ENCODE results near the gene CLEC1B. TPM values are rescaled to one million over a fixed set of nuclear protein-coding genes. Genes with fewer than 3 reads are reported as not detected.
"Not testable (repeated sequence)": the region's sequence is repeated elsewhere in the genome, so short reads cannot be mapped to it uniquely, and the experiment has no call there.

CLEC1B gene
- not detected in 2 replicates for total RNA-seq (2014; rRNA removed; shearing (Covaris generic))

DNA sequence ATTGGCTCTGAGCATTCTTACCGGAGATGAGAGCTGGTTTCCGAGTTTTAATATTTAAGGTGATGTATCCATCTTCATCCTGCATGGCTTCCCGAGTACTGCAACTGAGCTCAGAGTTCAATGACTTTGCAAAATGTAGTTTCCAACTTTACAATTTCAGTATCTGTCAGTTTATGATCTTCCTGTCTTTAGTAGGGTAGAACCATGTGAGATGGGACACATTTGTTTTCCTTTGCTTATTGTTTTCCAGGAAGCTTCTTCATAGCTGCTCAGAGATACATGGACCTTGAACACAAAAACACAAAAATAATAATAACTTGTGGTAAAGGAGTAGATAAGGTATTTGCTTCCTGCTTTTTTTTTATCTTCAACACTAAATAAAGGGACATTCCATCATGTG, at the start of gene CLEC1B:
Gene CLEC1B (minus strand): TSS at position 106 of the 400 bp plus-strand sequence. CDS start 21 bp downstream, at position 85.
- H3K36me3 ChIP-seq (replicated peaks; ENCODE audit: control insufficient read depth, insufficient read depth, low read length) = no peaks in the 10 kb centered on the region
- no peak within 1 kb of the TSS for H3K4me3 ChIP-seq (ENCODE audit: insufficient read depth, low read depth, low read length)

DNA sequence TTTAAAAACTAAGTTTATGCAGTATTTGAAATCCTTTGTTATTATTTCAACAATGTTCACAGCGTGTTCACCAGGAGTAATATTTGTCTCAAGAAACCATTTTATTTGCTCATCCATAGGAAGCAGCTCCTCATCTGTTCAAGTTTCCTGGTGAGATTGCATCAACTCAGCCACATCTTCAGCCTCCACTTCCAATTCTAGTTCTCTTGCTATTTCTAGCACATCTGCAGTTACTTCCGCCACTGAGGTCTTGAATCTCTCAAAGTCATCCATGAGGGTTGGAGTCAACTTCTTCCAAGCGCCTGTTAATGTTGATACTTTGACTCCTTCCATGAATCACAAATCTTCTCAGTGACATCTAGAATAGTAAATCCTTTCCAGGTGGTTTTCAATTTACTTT, 49.6 kb upstream of the CLEC1B start:
- no peak overlapping the region for H3K4me3 ChIP-seq (ENCODE audit: insufficient read depth, low read depth, low read length)
- no peaks in the 10 kb centered on the region for H3K36me3 ChIP-seq (replicated peaks; ENCODE audit: control insufficient read depth, insufficient read depth, low read length)
- H3K27me3 ChIP-seq (ENCODE audit: control insufficient read depth, insufficient read depth, low read length) = no peaks in the 10 kb centered on the region
- no peak for DNase-seq

More for the DNA sequence above, at the start of gene CLEC1B:
- no peak for DNase-seq
- H3K27me3 ChIP-seq (ENCODE audit: control insufficient read depth, insufficient read depth, low read length) = no peaks in the 10 kb centered on the region

DNA sequence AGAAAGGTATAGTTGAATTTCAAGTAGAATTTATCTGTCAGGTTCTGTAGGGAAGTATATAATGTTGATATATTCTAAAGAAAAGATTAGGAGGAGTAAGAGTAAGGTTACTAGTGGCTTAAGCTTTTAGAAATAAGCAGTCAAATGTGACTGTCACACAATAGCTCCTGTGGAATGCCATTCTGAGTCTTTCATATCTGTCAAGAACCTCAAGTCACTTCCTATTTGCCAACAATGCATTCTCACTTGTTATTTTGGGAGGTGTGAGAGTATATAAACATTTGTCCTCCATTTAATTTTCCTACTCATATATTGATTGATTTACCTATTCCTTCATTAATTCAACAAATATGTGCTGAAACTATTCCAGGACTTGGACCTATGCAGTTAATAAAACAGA, 43.2 kb upstream of the CLEC1B start:
- Histone ChIP-seq H3K36me3 (replicated peaks; ENCODE audit: control insufficient read depth, insufficient read depth, low read length) (no peaks in the 10 kb centered on the region), H3K4me3 (ENCODE audit: insufficient read depth, low read depth, low read length) (no peak overlapping the region), H3K27me3 (ENCODE audit: control insufficient read depth, insufficient read depth, low read length) (no peaks in the 10 kb centered on the region)
- DNase-seq = no peak

DNA sequence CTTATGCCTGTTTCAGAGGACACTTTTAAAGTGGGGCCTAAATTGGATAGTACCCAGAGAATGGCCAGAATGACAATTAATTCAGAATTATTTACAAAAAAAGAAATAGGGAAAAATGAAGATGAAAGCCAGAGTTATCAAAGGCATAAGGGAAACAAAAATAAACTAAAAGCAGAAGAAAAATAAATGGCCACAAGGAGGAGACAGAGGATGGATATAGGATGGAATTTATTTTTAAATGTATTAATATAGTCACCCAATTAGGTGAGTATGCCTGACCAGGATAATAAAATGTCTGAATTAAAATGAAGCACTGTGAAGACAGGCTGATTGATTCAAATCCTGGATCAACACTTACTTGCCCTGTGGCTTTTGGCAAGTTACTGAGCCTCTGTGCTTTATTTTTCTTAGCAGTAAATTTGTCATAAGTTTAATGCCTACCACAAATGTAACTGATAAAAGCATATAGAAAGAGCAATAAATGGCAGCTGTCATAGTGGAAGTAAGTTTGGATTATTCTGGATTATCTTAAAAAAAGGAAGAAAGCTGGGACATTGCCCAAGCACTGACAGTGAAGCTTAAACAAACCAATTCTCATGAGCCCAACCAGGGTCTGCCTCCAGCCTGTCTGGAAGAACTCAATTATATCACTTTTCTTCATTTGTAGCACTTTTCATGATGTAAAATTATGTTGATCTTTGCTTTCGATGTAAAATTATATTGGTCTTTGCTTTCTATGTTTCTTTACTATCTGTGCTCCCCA, 35.0 kb upstream of the CLEC1B start:
- H3K4me3 ChIP-seq (ENCODE audit: insufficient read depth, low read depth, low read length) = no peak overlapping the region

DNA sequence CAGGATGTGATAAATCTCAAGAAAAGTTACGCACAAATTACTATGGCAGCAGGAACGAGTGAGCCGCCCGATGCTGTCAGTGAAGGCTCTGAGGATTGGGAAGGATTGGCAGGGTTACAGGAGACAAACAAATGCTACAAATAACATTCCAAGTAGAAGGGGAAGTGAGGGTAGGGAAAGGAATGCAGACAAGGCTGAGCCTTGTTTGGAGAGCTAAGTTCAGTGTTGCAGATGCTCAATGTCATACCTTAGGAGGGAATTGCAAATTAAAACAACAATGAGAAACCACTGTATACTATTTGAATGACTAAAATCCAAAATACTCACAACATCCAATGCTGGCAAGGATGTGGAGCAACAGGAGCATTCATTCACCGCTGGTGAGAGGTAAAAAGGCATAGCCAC, 32.9 kb upstream of the CLEC1B start:
- DNase-seq = peak; percentile 26
- Histone ChIP-seq H3K36me3 (replicated peaks; ENCODE audit: control insufficient read depth, insufficient read depth, low read length) (no peaks in the 10 kb centered on the region), H3K4me3 (ENCODE audit: insufficient read depth, low read depth, low read length) (no peak overlapping the region), H3K27me3 (ENCODE audit: control insufficient read depth, insufficient read depth, low read length) (no peaks in the 10 kb centered on the region)

More for the DNA sequence above, 35.0 kb upstream of the CLEC1B start:
- DNase-seq = no peak
- Histone ChIP-seq H3K27me3 (ENCODE audit: control insufficient read depth, insufficient read depth, low read length) (no peaks in the 10 kb centered on the region), H3K36me3 (replicated peaks; ENCODE audit: control insufficient read depth, insufficient read depth, low read length) (no peaks in the 10 kb centered on the region)

DNA sequence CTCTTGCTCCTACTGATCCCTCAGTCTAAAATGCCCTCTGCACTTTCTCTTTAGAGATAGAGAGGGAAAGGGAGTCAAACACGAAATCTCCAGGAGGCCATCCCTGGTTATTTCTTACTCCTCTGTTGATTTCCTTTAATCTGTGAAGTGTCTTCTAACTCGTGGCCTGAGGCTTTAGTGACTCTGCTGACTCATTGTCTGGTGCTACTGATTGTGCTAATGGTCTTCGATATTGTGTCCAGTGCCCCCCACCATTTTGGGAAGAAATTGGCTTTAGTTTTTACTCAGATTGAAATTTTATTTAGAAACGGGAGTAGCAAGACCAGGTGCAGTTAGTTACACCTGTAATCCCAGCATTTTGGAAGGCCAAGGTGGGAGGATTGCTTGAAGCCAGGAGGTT, 32.4 kb upstream of the CLEC1B start:
- Histone ChIP-seq H3K4me3 (ENCODE audit: insufficient read depth, low read depth, low read length) (no peak overlapping the region), H3K27me3 (ENCODE audit: control insufficient read depth, insufficient read depth, low read length) (no peaks in the 10 kb centered on the region), H3K36me3 (replicated peaks; ENCODE audit: control insufficient read depth, insufficient read depth, low read length) (no peaks in the 10 kb centered on the region)
- no peak for DNase-seq

DNA sequence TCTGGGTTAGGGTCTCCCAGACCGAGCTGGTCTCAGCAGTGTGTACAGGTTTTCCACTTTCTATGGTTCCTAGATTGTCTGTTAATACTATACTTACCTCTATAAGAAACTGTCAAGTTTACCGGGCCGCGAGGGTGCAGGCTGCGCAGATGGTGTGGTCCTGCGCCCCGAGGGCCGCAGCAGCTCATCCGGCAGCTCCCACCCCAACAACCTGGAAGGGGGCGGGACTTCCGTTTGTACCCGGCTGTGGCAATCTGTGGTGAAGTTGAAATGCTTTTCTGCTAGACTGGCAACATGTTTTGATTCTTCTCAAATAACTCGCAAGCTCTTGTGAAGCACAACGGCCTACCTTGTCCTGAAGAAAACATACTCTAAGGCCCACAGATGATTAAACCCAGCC, 31.5 kb upstream of the CLEC1B start, which contains the start of gene CLEC9A:
Gene CLEC9A (plus strand): TSS at position 237 of the 400 bp plus-strand sequence. CDS start 22,006 bp downstream, outside the sequence.
- Histone ChIP-seq H3K4me3 (ENCODE audit: insufficient read depth, low read depth, low read length) (no peak within 1 kb of the TSS), H3K36me3 (replicated peaks; ENCODE audit: control insufficient read depth, insufficient read depth, low read length) (no peaks in the 10 kb centered on the region), H3K27me3 (ENCODE audit: control insufficient read depth, insufficient read depth, low read length) (no peaks in the 10 kb centered on the region)
- no peak for DNase-seq

DNA sequence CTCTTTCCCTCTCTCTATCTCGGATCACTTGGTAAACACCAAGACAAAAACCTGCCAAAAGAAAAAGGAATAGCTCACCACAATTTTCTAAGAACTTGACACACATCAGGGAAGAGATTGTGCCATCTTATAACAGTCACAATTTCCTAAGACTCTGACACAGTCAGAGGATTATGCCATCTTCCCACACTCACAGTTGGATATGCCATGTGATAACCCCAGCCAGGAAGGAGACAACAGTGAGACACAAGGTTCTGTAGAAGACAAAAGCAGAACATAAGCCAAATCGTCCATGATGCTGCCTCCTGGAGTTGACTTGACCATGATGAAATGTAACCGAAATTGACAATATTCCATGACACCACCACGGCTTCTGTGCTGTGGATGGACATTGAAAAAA, 28.8 kb upstream of the CLEC1B start:
- no peaks in the 10 kb centered on the region for H3K27me3 ChIP-seq (ENCODE audit: control insufficient read depth, insufficient read depth, low read length)
- no peak for DNase-seq
- H3K36me3 ChIP-seq (replicated peaks; ENCODE audit: control insufficient read depth, insufficient read depth, low read length) = no peaks in the 10 kb centered on the region
- H3K4me3 ChIP-seq (ENCODE audit: insufficient read depth, low read depth, low read length) = no peak overlapping the region

DNA sequence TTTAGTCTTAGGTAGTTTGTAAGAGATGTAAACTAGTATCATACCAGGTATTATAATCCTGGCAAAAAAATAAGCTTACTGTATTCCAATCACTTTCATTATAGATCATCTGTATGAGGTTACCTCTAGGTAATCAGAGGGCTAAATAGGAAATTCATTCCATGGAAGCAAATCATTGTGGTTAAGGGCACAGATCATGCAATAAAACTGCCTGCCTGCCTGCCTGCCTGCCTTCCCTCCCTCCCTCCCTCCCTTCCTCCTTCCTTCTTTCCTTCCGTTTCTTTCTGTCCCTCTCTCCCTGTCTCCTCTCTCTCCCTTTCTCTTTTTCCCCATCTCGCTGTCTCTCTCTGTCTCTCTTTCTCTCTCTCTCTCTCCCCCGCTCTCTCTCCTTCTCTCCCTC, 28.4 kb upstream of the CLEC1B start:
- Histone ChIP-seq H3K36me3 (replicated peaks; ENCODE audit: control insufficient read depth, insufficient read depth, low read length) (no peaks in the 10 kb centered on the region), H3K27me3 (ENCODE audit: control insufficient read depth, insufficient read depth, low read length) (no peaks in the 10 kb centered on the region), H3K4me3 (ENCODE audit: insufficient read depth, low read depth, low read length) (no peak overlapping the region)
- DNase-seq = no peak

DNA sequence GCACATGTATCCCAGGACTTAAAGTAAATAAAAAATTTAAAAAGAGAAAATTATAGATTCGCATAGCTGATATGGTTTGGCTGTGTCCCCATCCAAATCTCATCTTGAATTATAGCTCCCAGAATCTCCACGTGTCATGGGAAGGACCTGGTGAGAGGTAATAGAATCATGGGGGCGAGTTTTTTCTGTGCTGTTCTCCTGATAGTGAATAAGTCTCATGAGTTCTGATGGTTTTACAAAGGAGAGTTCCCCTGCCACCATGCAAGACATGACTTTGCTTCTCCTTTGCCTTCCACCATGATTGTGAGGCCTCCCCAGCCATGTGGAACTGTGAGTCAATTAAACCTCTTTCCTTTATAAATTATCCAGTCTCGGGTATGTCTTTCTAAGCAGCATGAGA, 27.7 kb upstream of the CLEC1B start:
- not testable (repeated sequence) for H3K4me3 ChIP-seq (ENCODE audit: insufficient read depth, low read depth, low read length); H3K36me3 ChIP-seq (replicated peaks; ENCODE audit: control insufficient read depth, insufficient read depth, low read length); H3K27me3 ChIP-seq (ENCODE audit: control insufficient read depth, insufficient read depth, low read length); DNase-seq

DNA sequence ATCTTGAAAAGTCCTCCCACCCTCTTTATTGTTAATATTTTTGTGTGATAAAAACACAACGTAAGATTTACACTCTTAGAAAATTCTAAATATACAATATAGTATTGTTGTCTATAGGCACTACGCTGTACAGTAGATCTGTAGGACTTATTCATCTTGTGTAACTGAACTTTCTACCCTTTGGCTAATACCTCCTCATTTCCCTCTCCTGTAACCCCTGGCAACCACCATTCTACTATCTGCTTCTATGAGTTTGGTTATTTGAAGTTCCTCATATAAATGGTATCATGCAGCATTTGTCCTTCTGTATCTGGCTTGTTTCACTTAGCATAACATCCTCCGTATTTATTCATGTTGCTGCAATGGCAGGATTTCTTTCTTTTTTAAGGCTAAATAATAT, 26.3 kb upstream of the CLEC1B start:
- no peak overlapping the region for H3K4me3 ChIP-seq (ENCODE audit: insufficient read depth, low read depth, low read length)
- no peaks in the 10 kb centered on the region for H3K36me3 ChIP-seq (replicated peaks; ENCODE audit: control insufficient read depth, insufficient read depth, low read length)
- H3K27me3 ChIP-seq (ENCODE audit: control insufficient read depth, insufficient read depth, low read length) = no peaks in the 10 kb centered on the region
- no peak for DNase-seq

DNA sequence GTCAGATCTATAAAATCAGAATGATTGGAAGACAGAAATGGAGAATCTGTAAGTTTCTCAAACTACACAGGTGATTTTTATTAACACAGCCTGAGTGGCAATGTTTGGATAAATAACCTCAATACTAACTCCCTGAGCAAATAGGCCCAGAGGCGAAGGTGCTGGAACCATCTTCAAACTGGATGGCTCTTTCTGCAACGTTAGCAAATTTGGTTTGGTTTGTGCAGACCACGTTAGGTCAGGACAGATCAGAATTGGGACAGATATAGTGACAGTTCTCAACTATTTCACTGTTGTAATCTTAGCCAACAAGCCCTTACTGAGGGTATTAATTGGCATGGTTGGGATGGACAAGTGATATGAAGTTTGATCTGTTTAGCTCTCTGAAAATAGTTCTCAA, 22.4 kb upstream of the CLEC1B start:
- Histone ChIP-seq H3K4me3 (ENCODE audit: insufficient read depth, low read depth, low read length) (no peak overlapping the region), H3K36me3 (replicated peaks; ENCODE audit: control insufficient read depth, insufficient read depth, low read length) (no peaks in the 10 kb centered on the region)
- no peak for DNase-seq

DNA sequence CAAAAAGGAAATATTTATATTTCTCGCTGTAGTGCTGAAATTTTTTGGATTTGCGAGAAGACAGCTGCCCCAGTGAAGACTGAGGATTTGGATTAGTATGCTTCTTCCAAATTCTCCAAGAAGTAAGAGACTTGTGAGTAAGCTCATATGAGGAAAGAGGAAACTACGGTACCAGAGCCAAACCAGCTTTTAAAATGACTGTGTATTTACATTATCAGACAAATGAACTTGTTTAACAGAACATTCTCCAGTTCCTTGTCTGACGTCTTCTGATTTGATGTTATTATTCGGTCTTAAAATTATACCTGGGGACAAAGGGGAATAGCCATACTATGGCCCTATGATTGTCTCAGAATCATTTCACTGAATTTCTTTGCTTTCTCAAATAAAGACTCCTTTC, 19.5 kb upstream of the CLEC1B start:
- Histone ChIP-seq H3K4me3 (ENCODE audit: insufficient read depth, low read depth, low read length) (no peak overlapping the region), H3K27me3 (ENCODE audit: control insufficient read depth, insufficient read depth, low read length) (no peaks in the 10 kb centered on the region), H3K36me3 (replicated peaks; ENCODE audit: control insufficient read depth, insufficient read depth, low read length) (no peaks in the 10 kb centered on the region)
- DNase-seq = no peak

More for the DNA sequence above, 22.4 kb upstream of the CLEC1B start:
- no peaks in the 10 kb centered on the region for H3K27me3 ChIP-seq (ENCODE audit: control insufficient read depth, insufficient read depth, low read length)

DNA sequence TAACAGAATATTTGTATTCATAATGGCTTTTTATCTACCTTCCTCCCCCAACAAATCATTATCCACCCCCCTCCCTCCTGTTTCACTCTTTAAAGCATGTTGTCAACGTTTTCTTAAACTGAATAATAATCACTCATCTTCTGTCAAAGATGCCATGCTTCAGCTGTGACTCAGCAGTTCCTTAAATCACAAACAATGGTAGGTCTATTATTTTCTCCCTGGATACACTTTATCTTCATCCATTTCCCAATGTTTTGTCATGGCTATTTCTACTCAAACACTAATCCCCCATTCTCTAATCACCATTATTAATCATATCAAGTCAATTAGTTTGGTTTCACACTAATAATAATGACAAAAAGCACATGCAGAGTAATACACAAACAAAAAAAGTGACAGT, 18.0 kb upstream of the CLEC1B start:
- no peaks in the 10 kb centered on the region for H3K36me3 ChIP-seq (replicated peaks; ENCODE audit: control insufficient read depth, insufficient read depth, low read length)
- no peak overlapping the region for H3K4me3 ChIP-seq (ENCODE audit: insufficient read depth, low read depth, low read length)
- no peaks in the 10 kb centered on the region for H3K27me3 ChIP-seq (ENCODE audit: control insufficient read depth, insufficient read depth, low read length)
- DNase-seq = no peak

DNA sequence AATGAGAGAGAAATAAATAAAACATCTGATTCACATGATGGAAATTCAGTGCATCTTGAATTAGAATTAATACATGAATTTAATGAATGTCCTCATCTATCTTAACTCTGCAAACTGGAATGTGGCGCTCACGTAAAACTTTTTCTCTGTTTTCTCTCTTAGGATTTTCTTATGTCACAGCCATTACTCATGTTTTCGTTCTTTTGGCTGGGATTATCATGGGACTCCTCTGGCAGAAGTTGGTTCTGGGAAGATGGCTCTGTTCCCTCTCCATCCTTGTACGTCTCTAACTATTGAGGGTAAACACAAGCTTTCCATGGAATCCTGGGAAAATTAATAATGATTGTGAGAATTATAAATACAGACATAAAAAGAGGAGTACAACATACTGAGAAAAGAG, 16.5 kb upstream of the CLEC1B start:
- Histone ChIP-seq H3K4me3 (ENCODE audit: insufficient read depth, low read depth, low read length) (no peak overlapping the region), H3K27me3 (ENCODE audit: control insufficient read depth, insufficient read depth, low read length) (no peaks in the 10 kb centered on the region), H3K36me3 (replicated peaks; ENCODE audit: control insufficient read depth, insufficient read depth, low read length) (no peaks in the 10 kb centered on the region)
- DNase-seq = no peak

Data from H7 (cell line).